OCI-LY1 (cell line): ENCODE measurements around the gene IL1RAP.

Experiments used
- H2AFZ ChIP-seq: fragments of 200-600 bp; sonication (generic), shearing (Covaris generic); 2 replicates; pipeline ENCODE4 v1.6.0; 2014; ENCODE audit warnings: antibody characterized with exemption, mild to moderate bottlenecking, low read length
- H3F3A ChIP-seq: fragments of 200-600 bp; sonication (generic), shearing (Covaris generic); 2 replicates; pipeline ENCODE4 v1.6.0; 2014; ENCODE audit warnings: mild to moderate bottlenecking, antibody characterized with exemption, low read length, moderate library complexity; ENCODE audit not compliant: insufficient read depth
- H3K27ac ChIP-seq: fragments of 200-600 bp; sonication (generic); 2 replicates; pipeline ENCODE4 v1.5.1; 2014; ENCODE audit warnings: low read length, mixed run types, mild to moderate bottlenecking, low read depth; ENCODE audit not compliant: poor library complexity, severe bottlenecking
- H3K27me3 ChIP-seq: fragments of 200-600 bp; sonication (generic); 2 replicates; pipeline ENCODE4 v1.6.0; 2014; ENCODE audit warnings: antibody characterized with exemption, mild to moderate bottlenecking, low read length, moderate library complexity; ENCODE audit not compliant: insufficient read depth
- H3K36me3 ChIP-seq: fragments of 200-600 bp; sonication (generic); 2 replicates; pipeline ENCODE4 v1.6.1; 2014; ENCODE audit warnings: mild to moderate bottlenecking, antibody characterized with exemption, low read length, moderate library complexity, mixed read lengths; ENCODE audit not compliant: insufficient read depth
- H3K4me1 ChIP-seq: fragments of 200-600 bp; sonication (generic); 2 replicates; pipeline ENCODE4 v1.5.1; 2014; ENCODE audit warnings: mild to moderate bottlenecking, low read length, moderate library complexity; ENCODE audit not compliant: insufficient read depth, severe bottlenecking
- H3K4me2 ChIP-seq: fragments of 200-600 bp; sonication (generic), shearing (Covaris generic); 2 replicates; pipeline ENCODE4 v1.6.1; 2014; ENCODE audit warnings: low read length
- H3K4me3 ChIP-seq: fragments of 200-600 bp; sonication (generic); 2 replicates; pipeline ENCODE4 v1.5.1; 2014; ENCODE audit warnings: low read length, low read depth, mild to moderate bottlenecking, mixed read lengths; ENCODE audit not compliant: poor library complexity, severe bottlenecking
- H3K79me2 ChIP-seq: fragments of 200-600 bp; shearing (Covaris generic); 2 replicates; pipeline ENCODE4 v1.6.1; 2016; ENCODE audit warnings: mixed run types, low read length, mixed read lengths; ENCODE audit not compliant: insufficient read depth
- H3K9ac ChIP-seq: fragments of 200-600 bp; sonication (generic), shearing (Covaris generic); 2 replicates; pipeline ENCODE4 v1.6.1; 2014; ENCODE audit warnings: mild to moderate bottlenecking, low read length, mixed read lengths
- H3K9me2 ChIP-seq: fragments of 200-600 bp; sonication (generic), shearing (Covaris generic); 2 replicates; pipeline ENCODE4 v1.6.1; 2014; ENCODE audit warnings: low read depth, mild to moderate bottlenecking, low read length, mixed read lengths
- H3K9me3 ChIP-seq: fragments of 200-600 bp; shearing (Covaris generic); 2 replicates; pipeline ENCODE4 v1.6.1; 2014; ENCODE audit warnings: low read length, mixed read lengths
- H4K20me1 ChIP-seq: fragments of 200-600 bp; sonication (generic), shearing (Covaris generic); 2 replicates; pipeline ENCODE4 v1.6.0; 2016; ENCODE audit warnings: mild to moderate bottlenecking, low read length; ENCODE audit not compliant: insufficient read depth
- EZH2 ChIP-seq: fragments of 200-600 bp; sonication (generic), shearing (Covaris generic); IDR thresholded peaks from 2 replicates; pipeline ENCODE4 v1.8.0; 2017; ENCODE audit warnings: borderline replicate concordance, mixed run types, mild to moderate bottlenecking, antibody characterized with exemption, low read length, moderate library complexity, mixed read lengths
- TF ChIP-seq, protein P1 (sequence below): fragments of 200-600 bp; sonication (generic), shearing (Covaris generic); IDR thresholded peaks from 2 replicates; pipeline ENCODE4 v1.5.1; 2017; ENCODE audit warnings: mild to moderate bottlenecking, antibody characterized with exemption, low read length, moderate library complexity, mixed read lengths

The IL1RAP gene

DNA sequence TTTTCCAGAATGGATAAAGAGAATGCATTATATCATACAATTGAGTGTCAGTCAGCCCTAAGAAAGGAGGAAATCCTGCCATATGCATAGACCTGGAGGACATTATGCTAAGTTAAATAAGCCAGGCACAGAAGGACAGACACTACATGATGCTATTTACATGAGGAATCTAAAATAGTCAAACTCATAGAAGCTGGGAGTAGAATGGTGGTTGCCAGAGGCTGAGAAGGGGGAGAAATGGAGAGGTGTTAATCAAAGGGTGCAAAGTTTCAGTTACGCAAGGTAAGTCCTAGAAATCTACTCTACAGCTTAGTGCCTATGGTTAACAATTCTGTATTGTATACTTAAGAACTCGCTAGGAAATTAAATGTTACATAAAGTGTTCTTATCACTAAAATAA lies 66.5 kb downstream of the IL1RAP start:
- Histone ChIP-seq H3K79me2 (no peaks in the 10 kb centered on the region), H3K4me3 (no peak overlapping the region), H3K4me2 (no peak overlapping the region), H3K4me1 (no peaks in the 10 kb centered on the region), H4K20me1 (no peaks in the 10 kb centered on the region), H3K9ac (no peak overlapping the region), H3K27me3 (no peaks in the 10 kb centered on the region), H3K9me3 (no peaks in the 10 kb centered on the region), H3K36me3 (no peaks in the 10 kb centered on the region), H3K27ac (no peak overlapping the region), H2AFZ (no peak overlapping the region), H3K9me2 (no peaks in the 10 kb centered on the region), H3F3A (no peaks in the 10 kb centered on the region)
- TF ChIP-seq, protein P1, sequence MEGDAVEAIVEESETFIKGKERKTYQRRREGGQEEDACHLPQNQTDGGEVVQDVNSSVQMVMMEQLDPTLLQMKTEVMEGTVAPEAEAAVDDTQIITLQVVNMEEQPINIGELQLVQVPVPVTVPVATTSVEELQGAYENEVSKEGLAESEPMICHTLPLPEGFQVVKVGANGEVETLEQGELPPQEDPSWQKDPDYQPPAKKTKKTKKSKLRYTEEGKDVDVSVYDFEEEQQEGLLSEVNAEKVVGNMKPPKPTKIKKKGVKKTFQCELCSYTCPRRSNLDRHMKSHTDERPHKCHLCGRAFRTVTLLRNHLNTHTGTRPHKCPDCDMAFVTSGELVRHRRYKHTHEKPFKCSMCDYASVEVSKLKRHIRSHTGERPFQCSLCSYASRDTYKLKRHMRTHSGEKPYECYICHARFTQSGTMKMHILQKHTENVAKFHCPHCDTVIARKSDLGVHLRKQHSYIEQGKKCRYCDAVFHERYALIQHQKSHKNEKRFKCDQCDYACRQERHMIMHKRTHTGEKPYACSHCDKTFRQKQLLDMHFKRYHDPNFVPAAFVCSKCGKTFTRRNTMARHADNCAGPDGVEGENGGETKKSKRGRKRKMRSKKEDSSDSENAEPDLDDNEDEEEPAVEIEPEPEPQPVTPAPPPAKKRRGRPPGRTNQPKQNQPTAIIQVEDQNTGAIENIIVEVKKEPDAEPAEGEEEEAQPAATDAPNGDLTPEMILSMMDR = no peak
- TF ChIP-seq EZH2 = no peak

DNA sequence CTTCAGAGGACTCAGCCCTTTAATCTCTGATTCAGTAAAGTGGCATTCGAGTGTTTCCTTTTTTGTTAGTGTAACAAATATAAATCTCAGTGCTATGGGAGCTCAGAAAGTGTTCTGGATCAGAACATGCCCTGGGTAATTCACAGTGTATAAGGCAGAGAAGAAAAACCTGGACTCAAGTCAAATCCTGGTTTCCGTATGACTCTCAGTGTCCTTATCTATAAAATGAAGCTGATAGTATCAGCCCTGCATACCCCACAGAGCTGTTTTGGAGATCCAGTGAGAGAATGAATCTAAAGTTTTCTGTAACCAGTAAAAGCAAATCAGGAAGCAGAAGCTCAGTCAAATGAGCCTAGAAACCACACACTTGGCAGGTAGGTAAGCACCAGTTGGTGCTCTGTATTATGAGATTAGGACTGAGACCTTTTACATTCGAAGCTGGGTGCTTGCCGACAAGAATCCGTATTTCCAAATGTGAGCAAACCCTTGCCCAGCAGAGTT lies 67.2 kb downstream of the IL1RAP start:
- Histone ChIP-seq H3K36me3 (no peaks in the 10 kb centered on the region), H4K20me1 (no peaks in the 10 kb centered on the region), H3K27ac (no peak overlapping the region), H2AFZ (no peak overlapping the region), H3K9me2 (no peaks in the 10 kb centered on the region), H3K4me3 (no peak overlapping the region), H3K9me3 (no peaks in the 10 kb centered on the region), H3K9ac (no peak overlapping the region), H3K4me2 (no peak overlapping the region), H3K27me3 (no peaks in the 10 kb centered on the region), H3K79me2 (no peaks in the 10 kb centered on the region), H3K4me1 (no peaks in the 10 kb centered on the region), H3F3A (no peaks in the 10 kb centered on the region)
- TF ChIP-seq, protein P1 = no peak
- no peak for TF ChIP-seq EZH2

DNA sequence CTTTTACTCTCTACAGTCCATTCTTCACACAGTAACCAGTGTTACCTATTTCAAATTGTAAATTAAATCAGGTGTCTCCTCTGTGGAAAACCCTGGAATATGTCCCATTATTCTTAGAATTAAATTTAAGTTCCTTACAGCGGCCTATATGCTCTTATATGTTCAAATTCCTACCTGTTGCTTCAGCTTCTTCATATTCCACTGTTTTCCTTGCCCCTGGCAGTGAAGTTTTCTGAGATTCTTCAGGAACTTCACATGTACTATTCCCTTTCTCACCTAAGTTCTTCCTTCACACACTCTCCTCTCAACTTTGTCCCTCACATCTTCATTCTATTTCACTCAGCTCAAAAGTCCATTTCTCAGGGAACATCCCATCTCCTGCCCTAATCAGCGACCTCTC lies 68.8 kb downstream of the IL1RAP start:
- H3K4me3 ChIP-seq = no peak overlapping the region
- H3K36me3 ChIP-seq = no peaks in the 10 kb centered on the region
- no peaks in the 10 kb centered on the region for H3K9me3 ChIP-seq
- no peaks in the 10 kb centered on the region for H3K27me3 ChIP-seq
- H3K4me2 ChIP-seq = no peak overlapping the region
- no peak overlapping the region for H2AFZ ChIP-seq
- no peaks in the 10 kb centered on the region for H3K9me2 ChIP-seq
- H3K9ac ChIP-seq = no peak overlapping the region
- no peak overlapping the region for H3K27ac ChIP-seq
- no peaks in the 10 kb centered on the region for H3K79me2 ChIP-seq
- no peaks in the 10 kb centered on the region for H4K20me1 ChIP-seq
- no peaks in the 10 kb centered on the region for H3K4me1 ChIP-seq
- TF ChIP-seq, protein P1 = no peak
- TF ChIP-seq EZH2 = no peak
- H3F3A ChIP-seq = no peaks in the 10 kb centered on the region
